GM19023 (cell line): ENCODE measurements around the gene PDP2.

ENCODE experiments used
- ATAC-seq: cut with Tn5 transposase; IDR thresholded peaks from one replicate; pipeline ENCODE4 v1.9.1; 2021; ENCODE audit warnings: mild to moderate bottlenecking, moderate library complexity; ENCODE audit not compliant: unreplicated experiment

PDP2 gene

GRCh38 chr16:66917741-66918140, 37.4 kb downstream of the PDP2 start:
- no peak for ATAC-seq

GRCh38 chr16:66918355-66918754, 38.0 kb downstream of the PDP2 start:
- ATAC-seq: no peak

DNA sequence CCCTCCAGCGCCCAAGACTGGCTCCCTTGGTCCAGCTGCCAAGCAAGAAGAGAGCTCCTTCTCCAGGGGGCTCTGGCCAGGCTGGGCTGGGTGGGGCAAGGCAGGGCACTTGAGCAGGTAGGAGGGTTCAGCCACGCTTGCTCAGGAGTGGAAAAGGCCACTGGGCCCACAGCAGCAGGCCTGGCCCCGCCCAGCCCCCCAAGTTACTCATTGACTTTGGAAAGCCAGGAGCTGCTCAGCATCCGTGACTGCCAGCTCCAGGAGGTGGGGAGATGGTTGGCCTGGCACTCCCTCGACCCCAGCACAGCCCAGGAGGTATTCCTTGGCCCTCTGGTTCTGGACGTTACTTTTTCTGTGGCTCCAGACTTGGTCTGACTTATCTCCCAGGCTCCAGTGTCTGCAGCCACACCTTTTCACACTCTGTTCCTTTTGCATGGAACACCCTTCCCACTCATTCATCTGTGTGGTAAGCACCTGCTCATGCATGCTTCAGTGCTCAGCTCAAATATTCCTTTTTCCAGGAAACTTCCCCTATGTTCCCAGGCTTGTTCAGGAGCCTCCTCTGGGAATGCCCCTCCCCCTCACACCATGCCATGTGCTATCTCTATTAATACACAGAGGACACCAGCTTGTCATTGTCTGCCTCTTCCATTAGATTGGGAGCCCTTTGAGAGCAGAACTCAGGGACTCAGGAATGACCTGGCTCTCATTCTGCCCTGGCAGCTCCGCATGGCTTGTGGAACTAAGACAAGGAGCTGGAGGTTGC, 38.7 kb downstream of the PDP2 start, which contains the start of gene CDH16:
CDH16 (minus strand) TSS at position 83 of the 766 bp plus-strand sequence. CDS start 820 bp downstream, outside the sequence.
- no peak for ATAC-seq

DNA sequence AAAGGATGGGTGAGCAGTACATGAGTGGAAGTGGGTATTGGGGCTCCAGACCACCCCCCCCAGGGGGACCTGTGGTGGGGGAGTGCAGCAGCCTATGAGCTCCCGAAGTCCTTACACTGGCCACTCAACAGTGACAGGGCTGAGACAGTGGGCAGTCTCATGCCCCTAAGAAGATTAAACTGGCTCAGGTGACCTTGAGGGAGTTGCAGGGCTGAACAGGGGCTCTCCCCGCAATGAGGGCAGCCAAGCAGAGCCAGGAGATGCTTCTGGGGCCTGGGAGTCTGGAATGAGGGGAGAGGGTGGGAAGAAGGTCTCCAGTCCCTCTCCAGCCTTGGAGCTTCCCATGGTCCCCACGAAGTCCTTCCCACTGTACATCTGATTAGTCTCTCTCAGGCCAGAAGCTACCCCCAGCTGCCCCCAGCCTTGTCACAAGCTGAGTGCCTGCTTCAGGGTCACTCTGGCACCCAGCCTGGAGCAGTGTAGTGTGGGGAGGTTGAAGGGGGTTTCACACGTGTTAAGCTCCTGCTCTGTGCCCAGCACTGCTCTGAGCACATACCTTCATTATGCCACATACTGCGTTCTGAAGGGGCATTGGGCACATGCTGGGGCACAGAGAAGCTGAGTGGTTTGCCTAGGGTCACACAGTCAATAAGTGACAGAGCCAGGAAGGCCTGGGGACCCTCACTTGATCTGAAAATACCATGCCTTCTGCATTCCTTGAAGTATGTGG, 39.4 kb downstream of the PDP2 start:
- no peak for ATAC-seq

- ATAC-seq: no peak
Observed at GRCh38 chr16:66920299-66920590, 39.9 kb downstream of the PDP2 start.

GRCh38 chr16:66920924-66921680, 40.8 kb downstream of the PDP2 start:
- no peak for ATAC-seq

DNA sequence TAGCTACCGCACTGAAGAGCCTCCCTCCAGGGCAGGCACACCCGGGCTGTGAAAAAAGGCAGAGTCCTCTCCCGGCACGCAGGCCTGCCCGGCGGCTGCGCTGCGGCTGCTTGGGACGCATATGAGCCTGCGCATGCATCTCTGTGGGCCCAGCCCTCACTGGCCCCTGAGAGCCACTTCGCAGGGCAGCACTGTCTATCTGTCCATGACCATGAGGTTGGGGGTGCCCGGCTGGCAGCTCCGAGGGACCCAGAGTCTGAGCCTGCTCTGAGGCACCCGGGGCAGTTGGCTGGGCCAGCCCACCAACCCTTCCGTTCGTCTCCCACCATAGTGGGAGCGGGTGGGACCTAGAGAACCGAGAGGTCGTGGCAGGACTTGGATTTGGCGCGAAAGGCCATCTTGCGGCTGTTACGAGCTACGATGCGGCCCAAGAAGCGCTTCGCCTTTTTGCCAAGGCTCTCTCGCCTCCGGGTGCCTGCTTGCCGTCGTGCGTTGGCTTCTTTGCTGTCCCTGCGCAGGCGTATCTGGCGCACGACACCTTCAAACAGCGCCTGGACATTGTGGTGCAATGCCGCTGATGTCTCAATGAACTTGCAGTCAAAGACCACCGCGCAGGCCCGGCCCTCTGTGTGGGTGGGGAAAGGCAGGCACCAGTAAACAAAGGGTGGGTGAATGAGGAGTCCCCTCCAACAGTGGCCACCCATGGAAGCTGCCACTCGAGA, 41.6 kb downstream of the PDP2 start:
- no peak for ATAC-seq

DNA sequence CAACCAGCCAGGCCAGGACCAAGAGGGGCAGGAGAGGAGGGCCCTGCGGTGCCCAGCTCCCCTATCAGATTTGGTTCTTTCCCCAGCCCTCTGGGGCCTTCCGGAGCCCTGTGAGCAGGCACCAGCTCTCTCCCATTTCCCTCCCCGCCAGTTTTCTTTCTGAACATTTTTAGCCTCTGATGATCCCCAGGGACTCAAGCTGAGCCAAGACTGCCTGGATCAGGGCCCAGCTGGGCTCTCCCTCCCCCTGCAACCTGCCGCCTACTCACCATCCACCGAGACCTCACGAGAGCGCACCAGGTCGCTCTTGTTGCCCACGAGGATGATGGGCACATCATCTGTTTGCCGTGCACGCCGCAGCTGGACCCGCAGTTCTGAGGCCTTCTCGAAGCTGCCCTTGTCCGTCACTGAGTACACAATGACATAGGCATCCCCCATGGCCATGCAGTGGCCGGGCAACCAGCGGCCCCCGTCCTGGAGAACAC, 43.0 kb downstream of the PDP2 start:
- no peak for ATAC-seq

DNA sequence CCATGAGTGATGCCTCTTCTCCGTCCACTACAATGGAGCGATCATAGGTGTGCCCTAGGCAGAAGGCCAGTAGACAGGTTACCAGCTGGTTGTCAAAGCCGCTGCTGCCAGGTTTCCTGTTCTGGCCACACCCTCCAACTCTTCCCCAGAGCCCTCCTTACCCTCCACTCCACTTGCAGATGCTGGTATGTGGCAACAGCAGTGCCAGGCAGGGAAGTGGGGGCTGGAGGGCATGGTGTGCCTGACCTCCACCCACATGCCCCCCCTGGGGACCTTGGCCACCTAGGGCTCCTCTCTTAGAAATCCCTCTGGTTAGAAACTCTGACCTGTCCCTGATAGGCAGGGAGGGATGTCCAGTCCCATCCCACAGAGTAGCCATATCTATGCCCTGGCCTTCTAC, 43.6 kb downstream of the PDP2 start:
- ATAC-seq: no peak

DNA sequence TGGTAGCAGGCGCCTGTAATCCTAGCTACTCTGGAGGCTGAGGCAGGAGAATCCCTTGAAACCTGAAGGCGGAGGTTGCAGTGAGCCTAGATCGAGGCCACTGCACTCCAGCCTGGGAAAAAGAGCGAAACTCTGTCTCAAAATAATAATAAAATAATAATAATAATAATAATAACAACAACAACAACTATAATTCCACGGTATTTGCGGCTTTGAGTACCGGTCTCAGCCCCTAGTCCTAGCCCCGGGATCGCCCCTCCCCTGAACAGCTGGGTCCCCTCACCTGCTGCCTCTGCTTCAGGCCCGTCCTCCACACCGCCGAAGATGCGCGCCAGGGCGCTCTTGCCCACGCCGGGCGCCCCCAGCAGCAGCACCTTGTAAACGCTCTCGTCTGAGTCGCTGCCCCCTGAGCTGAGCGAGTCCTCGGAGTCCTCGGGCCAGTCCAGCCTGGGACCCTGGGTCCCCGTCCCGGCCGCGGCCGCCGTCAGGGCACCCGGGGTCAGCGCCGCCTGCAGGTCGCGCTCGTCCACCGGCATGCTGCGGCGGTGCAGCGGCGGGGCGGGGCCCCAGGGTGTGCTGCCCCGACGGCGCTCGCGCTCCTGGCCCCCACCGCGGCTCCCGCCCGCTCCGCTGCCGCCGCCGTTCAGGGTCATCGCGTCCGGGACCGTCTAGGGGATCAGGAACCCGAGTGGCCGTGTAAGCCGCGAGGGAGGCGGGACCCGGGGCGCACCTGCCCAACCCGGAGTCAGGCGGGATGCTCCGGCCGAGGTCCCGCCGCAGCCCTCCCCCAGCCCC, 44.4 kb downstream of the PDP2 start:
- ATAC-seq: peak; percentile 40

DNA sequence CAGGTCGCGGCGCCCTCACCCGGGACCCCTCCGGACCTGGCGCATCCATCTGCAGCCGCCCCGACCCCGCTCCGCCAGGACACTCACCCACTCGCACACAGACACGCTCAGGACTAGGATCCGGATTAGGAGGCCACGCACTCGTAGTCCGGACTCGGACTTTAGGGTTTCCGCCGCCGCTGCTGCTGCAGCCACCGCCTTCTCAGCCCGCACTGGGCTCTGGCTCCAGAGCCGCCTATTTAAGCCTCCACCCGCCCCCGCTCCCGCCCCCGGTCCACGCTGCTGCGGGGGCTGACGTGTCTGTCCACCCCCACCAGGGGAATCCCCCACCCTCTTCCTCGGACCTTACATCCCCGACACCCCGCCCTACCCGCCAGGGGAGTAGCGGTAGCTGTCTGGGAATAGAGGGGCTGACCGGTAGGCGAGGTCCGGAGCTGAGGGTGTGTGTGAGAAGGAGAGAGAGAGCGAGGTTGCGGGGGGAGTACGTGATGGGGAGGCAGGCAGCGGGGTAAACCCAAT, 45.1 kb downstream of the PDP2 start, which contains the start of gene RRAD:
RRAD (minus strand) TSS at position 214 of the 519 bp plus-strand sequence. CDS start 356 bp downstream, outside the sequence.
- ATAC-seq: peak; percentile 32

- ATAC-seq: no peak
Observed at GRCh38 chr16:66926171-66926947, 46.0 kb downstream of the PDP2 start.

DNA sequence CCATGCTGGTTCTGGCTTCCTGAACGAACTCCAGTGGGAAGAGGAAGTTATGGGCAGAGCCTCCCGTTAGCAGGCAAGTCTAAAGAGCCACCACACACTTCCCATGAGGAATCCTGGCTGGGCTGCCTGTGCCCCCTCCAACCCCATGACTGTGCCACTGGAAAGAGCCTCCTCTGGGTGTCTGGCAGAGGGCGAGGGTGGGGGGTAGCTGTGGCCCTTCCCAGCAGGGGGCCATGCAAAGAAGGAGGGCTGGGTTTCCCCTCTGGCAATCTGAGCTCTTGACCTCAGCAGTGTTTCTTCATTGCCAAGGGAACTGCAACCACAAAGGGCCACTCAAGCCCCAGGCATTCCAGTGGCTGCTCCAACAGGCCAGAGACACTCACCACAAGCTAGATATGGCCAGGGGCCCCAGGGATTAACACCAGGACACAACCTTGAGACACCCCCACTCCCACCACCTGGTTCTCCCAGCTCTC, 46.7 kb downstream of the PDP2 start:
- ATAC-seq: no peak

DNA sequence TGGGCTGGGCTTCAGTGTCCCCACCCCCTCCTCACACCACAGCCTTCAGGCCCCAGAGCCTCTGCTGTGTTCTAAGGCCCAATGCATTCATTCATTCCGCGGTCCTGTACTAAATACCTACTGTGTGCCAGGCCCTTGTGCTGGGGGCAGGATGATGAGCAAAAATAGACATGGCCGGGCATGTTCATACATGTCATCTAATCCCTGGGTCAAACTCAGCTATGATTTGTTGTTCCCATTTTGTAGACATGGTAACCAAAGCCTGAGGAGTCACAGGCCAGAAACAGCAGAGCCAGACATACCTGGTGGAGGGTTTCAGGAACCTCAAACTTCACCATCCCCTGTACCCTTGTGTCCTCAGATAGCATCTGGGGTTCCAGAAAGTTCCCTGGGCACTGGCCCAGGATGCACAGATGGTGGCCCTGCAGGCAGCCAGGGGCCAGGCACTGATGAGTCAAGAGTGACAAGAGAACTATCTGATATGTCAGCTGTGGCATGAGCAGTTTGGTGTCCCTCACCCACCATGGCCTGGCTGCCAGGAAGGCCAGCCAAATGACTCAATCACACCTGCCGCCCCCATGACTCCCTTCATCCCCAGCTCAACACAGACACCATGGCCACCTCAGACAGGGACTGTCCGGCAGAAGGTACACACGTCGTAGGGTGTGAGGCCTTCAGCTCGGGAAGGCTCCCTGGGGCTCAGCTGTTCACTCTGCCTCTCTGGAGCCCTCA, 47.8 kb downstream of the PDP2 start:
- ATAC-seq: no peak

GRCh38 chr16:66928702-66929388, 48.5 kb downstream of the PDP2 start:
- ATAC-seq: no peak

DNA sequence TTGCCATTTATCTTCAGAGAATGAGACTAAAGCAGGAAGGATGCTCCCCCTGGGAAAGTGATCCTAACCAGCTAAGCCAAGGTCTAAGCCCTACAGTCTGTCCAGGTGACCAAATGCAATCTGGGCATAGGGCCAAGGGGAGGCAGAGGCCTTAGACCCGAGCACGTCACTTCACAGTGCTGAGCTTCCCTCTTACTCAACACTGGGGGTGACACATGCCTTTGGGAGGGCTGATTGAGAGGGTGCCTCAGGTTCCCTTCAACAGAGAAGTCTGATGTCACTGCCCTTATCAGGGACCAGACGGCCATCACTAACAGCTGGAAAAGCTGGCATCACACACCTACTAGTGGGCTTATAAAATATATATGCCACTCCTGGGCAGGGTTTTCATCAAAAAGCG, 49.9 kb downstream of the PDP2 start:
- no peak for ATAC-seq

- no peak for ATAC-seq
Observed at GRCh38 chr16:66931665-66932064, 51.4 kb downstream of the PDP2 start.

GRCh38 chr16:66932076-66932475, 51.8 kb downstream of the PDP2 start:
- ATAC-seq: no peak
